ENCODE measurements around the gene ABTB2. TPM values are rescaled to one million over a fixed set of nuclear protein-coding genes. Genes with fewer than 3 reads are reported as not detected.

The ABTB2 gene
- total RNA-seq, 1 experiment from 2014 or later: 3.1 TPM

DNA sequence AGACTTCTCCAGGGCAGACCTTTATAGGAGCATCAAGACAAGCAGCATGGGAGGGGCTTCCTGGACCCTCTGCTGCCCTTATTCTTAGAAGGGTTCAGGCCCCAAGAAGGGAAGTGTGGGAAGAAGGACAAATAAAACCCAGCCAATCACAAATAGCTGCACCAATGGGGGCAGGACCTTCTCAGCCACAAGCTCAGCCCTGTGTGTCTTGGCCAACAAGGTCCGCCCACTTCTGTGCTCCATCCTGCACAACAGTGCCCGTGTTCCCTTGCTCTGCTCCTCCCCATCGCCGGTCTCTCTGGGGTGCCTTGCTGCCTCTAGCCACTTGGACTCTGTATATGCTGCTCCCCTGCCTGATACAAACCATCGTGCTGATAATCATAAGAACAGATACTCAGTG lies 166.2 kb downstream of the ABTB2 start:
- Mint-ChIP-seq H3K9me3 (ENCODE audit: unreplicated experiment) (no peaks in the 10 kb centered on the region), H3K4me3 (ENCODE audit: unreplicated experiment) (no peak overlapping the region), H3K4me1 (ENCODE audit: insufficient read depth, unreplicated experiment) (peaks cover 11% of the 10 kb centered on the region), H3K36me3 (ENCODE audit: insufficient read depth, unreplicated experiment) (peaks cover 1% of the 10 kb centered on the region), H3K27ac (ENCODE audit: low read depth, unreplicated experiment) (no peak overlapping the region), H3K27me3 (ENCODE audit: insufficient read depth, unreplicated experiment) (no peaks in the 10 kb centered on the region)
- intact Hi-C loops (cut with micrococcal nuclease): loop anchor here (5.0 kb wide), 1 partner anchor 166 kb away; the partner anchor contains the start of gene ABTB2
- TF ChIP-seq, protein P1, sequence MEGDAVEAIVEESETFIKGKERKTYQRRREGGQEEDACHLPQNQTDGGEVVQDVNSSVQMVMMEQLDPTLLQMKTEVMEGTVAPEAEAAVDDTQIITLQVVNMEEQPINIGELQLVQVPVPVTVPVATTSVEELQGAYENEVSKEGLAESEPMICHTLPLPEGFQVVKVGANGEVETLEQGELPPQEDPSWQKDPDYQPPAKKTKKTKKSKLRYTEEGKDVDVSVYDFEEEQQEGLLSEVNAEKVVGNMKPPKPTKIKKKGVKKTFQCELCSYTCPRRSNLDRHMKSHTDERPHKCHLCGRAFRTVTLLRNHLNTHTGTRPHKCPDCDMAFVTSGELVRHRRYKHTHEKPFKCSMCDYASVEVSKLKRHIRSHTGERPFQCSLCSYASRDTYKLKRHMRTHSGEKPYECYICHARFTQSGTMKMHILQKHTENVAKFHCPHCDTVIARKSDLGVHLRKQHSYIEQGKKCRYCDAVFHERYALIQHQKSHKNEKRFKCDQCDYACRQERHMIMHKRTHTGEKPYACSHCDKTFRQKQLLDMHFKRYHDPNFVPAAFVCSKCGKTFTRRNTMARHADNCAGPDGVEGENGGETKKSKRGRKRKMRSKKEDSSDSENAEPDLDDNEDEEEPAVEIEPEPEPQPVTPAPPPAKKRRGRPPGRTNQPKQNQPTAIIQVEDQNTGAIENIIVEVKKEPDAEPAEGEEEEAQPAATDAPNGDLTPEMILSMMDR (IDR thresholded peaks at IDR 0.05; ENCODE audit: unreplicated experiment): no peak
- no TSS peak for BruUV-seq (replicated peaks)
- POLR2A ChIA-PET: interaction anchor here (1.7 kb wide), 1 partner anchor 13 kb away, joined by 4 read pairs; no protein-coding TSS in a partner anchor
- CTCF ChIA-PET: interaction anchor here (0.6 to 1.3 kb wide), 5 partner anchors 12 to 58 kb away, joined by 3 read pairs; no protein-coding TSS in a partner anchor
- no peak for DNase-seq (ENCODE audit: unreplicated experiment)

DNA sequence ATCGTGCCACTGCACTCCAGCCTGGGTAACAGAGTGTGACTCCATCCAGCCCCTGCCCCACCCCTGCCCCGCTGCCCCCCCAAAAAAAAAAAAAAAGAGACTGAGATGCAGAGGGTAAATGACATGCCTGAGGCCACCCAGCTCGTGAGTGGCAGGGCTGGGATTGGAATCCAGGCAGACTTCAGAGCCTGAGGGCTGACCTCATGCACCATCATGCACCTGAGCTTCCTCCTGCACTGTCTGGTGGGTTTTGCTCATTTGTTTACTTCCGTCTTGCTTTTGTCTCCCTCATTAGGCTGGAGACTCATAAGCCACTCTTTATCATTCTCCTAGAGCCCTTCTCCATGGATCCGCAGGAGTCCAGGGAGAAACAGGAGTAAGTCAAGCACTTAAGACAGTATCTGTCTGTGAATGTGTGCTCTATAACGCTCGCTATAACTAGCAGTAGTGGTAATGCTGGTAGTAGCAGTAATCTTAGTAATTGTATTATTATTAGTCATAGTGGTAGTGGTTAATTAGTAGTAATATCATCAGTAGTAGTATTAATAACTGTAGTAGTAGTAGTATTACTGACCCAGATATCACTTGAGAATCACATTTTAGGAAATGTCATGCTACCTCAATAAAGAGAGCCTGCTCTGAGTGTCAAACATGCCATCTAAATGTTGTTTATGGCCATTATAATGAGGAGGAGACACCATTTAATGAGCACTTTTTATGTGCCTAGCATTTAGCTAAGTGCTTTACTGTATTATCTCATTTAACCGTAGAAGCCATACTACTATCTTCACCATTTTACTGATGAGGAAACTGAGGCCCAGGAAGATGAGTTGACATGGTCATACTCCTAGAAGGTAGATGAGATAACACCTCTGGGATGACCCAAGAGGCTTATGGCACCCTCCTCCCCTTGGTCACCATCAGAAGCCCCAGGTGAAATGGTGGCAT lies 167.3 kb downstream of the ABTB2 start:
- H3K36me3 Mint-ChIP-seq (ENCODE audit: insufficient read depth, unreplicated experiment): no peaks in the 10 kb centered on the region
- no peak overlapping the region for H3K4me3 Mint-ChIP-seq (ENCODE audit: unreplicated experiment)
- ChIA-PET CTCF (interaction anchor here (1.0 to 1.3 kb wide), 2 partner anchors 14 to 17 kb away, joined by 3 read pairs; no protein-coding TSS in a partner anchor), POLR2A (no interaction called here)
- DNase-seq (ENCODE audit: unreplicated experiment): no peak
- no peak overlapping the region for H3K27ac Mint-ChIP-seq (ENCODE audit: low read depth, unreplicated experiment)
- no peaks in the 10 kb centered on the region for H3K9me3 Mint-ChIP-seq (ENCODE audit: unreplicated experiment)
- TF ChIP-seq, protein P1 (IDR thresholded peaks at IDR 0.05; ENCODE audit: unreplicated experiment): no peak
- intact Hi-C loops (cut with micrococcal nuclease): loop anchor here (5.0 kb wide), 1 partner anchor 167 kb away; the partner anchor contains the start of gene ABTB2
- H3K4me1 Mint-ChIP-seq (ENCODE audit: insufficient read depth, unreplicated experiment): peaks cover 11% of the 10 kb centered on the region
- H3K27me3 Mint-ChIP-seq (ENCODE audit: insufficient read depth, unreplicated experiment): no peaks in the 10 kb centered on the region
- BruUV-seq (replicated peaks): no TSS peak

GRCh38 chr11:34189191-34189590 lies 168.6 kb downstream of the ABTB2 start:
- ChIA-PET POLR2A (no interaction called here), CTCF (interaction anchor here (0.6 to 2.7 kb wide), 4 partner anchors 11 to 495 kb away, joined by 3 to 13 read pairs (median 4); partner anchors contain the start of gene ABTB2)
- Mint-ChIP-seq H3K9me3 (ENCODE audit: unreplicated experiment) (no peaks in the 10 kb centered on the region), H3K4me3 (ENCODE audit: unreplicated experiment) (no peak overlapping the region), H3K4me1 (ENCODE audit: insufficient read depth, unreplicated experiment) (peaks cover 11% of the 10 kb centered on the region), H3K27me3 (ENCODE audit: insufficient read depth, unreplicated experiment) (no peaks in the 10 kb centered on the region), H3K27ac (ENCODE audit: low read depth, unreplicated experiment) (no peak overlapping the region), H3K36me3 (ENCODE audit: insufficient read depth, unreplicated experiment) (no peaks in the 10 kb centered on the region)
- intact Hi-C loops (cut with micrococcal nuclease): no loop called here
- DNase-seq (ENCODE audit: unreplicated experiment): no peak
- no TSS peak for BruUV-seq (replicated peaks)
- TF ChIP-seq, protein P1 (IDR thresholded peaks at IDR 0.05; ENCODE audit: unreplicated experiment): no peak

DNA sequence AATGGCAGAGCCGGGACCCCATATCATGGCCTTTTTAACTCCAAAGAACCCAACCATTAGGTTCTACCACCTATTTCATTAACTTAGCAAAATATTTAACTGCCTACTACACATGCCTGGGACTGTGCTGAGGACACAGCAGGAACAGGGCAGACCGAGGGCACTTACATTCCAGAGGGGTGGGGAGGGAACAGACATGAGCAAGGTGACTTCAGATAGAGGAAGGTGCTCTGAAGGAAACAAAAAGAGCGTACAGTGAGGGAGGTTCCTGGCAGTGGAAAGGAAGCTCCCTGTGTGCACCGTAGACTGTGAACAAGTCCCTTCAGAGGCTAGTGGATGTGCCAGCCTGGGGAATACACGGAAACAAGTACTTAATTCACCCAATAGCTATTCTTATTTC lies 169.6 kb downstream of the ABTB2 start:
- TF ChIP-seq, protein P1 (IDR thresholded peaks at IDR 0.05; ENCODE audit: unreplicated experiment): no peak
- intact Hi-C loops (cut with micrococcal nuclease): no loop called here
- ChIA-PET POLR2A (no interaction called here), CTCF (interaction anchor here (0.6 to 2.7 kb wide), 6 partner anchors 10 to 178 kb away, joined by 3 to 13 read pairs (median 6); partner anchors contain the start of gene ABTB2)
- Mint-ChIP-seq H3K4me1 (ENCODE audit: insufficient read depth, unreplicated experiment) (peaks cover 8% of the 10 kb centered on the region), H3K27me3 (ENCODE audit: insufficient read depth, unreplicated experiment) (no peaks in the 10 kb centered on the region), H3K36me3 (ENCODE audit: insufficient read depth, unreplicated experiment) (no peaks in the 10 kb centered on the region), H3K4me3 (ENCODE audit: unreplicated experiment) (no peak overlapping the region), H3K27ac (ENCODE audit: low read depth, unreplicated experiment) (no peak overlapping the region), H3K9me3 (ENCODE audit: unreplicated experiment) (no peaks in the 10 kb centered on the region)
- no TSS peak for BruUV-seq (replicated peaks)
- no peak for DNase-seq (ENCODE audit: unreplicated experiment)

All from MCF 10A (cell line).